Cerebellar cortex (tissue), 1 donor: ENCODE data around the gene MICU1.
"Not testable (repeated sequence)": the region's sequence is repeated elsewhere in the genome, so short reads cannot be mapped to it uniquely, and the experiment has no call there.

Experiments used
- DNase-seq: peaks from one replicate; pipeline ENCODE4 v3.0.0-alpha.2; 2015; ENCODE audit warnings: low spot score

The MICU1 gene

GRCh38 chr10:72340510-72341261 is 285.2 kb downstream of the MICU1 start:
- peak; percentile 76 for DNase-seq

GRCh38 chr10:72338180-72338579 is 287.7 kb downstream of the MICU1 start:
- DNase-seq, result no peak

DNA sequence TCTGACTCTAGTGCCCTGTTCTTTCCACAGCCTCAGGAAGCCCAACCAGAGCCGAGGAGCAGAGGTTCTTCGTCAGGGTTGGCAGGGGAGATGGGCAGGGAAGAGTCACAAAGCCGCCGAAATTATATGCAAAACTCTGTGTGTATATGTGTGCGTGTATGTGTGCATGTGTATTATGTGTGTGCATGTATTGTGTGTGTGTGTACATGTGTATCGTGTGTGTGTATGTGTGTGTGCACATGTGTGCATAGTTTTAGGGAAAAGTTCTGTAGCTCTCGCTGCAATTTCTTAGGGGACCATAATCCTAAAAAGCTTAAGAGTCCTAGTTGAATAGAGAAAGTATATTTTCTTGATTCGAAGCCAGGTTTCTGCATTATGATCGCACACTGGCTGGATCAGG is 288.2 kb downstream of the MICU1 start:
- DNase-seq, result no peak

GRCh38 chr10:72337039-72337629 is 288.7 kb downstream of the MICU1 start:
- DNase-seq, result peak; percentile 78

DNA sequence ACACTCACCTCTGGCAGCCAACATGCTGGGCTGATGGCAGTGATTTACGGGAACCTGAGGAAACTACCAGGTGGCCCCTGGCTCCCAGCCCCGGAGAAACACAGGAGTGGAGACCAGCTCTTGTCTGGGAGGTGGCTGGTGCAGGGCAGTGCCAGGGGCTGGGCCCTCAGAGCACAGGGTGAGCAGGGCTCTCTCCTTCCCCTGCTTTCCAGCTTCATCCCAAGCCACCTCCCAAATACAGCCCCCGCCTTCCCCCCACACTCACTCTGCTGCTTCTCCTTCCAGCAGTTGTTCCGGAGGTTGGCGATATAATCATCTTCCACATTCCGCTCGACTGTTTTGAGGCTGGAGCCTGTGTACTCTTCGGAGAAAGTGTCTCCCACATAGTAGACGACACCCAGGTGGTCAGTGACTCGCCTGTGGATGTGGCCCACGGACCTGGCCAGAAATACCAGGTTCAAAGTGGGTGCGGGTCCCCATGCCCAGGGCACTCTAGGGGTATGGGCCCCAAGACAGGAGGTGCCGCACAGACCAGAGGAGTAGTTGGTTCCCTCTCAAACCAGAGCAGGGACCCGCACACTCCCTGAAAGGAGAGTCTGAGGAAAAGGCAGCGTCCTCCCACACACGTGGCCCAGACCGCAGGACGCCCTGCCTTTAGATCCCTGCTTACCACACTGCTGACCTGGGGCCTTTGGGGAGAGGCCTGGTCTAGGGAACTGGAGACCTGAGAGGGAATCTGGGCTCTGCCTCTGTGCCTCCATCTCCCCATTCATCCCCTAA is 289.4 kb downstream of the MICU1 start:
- DNase-seq, result no peak

DNA sequence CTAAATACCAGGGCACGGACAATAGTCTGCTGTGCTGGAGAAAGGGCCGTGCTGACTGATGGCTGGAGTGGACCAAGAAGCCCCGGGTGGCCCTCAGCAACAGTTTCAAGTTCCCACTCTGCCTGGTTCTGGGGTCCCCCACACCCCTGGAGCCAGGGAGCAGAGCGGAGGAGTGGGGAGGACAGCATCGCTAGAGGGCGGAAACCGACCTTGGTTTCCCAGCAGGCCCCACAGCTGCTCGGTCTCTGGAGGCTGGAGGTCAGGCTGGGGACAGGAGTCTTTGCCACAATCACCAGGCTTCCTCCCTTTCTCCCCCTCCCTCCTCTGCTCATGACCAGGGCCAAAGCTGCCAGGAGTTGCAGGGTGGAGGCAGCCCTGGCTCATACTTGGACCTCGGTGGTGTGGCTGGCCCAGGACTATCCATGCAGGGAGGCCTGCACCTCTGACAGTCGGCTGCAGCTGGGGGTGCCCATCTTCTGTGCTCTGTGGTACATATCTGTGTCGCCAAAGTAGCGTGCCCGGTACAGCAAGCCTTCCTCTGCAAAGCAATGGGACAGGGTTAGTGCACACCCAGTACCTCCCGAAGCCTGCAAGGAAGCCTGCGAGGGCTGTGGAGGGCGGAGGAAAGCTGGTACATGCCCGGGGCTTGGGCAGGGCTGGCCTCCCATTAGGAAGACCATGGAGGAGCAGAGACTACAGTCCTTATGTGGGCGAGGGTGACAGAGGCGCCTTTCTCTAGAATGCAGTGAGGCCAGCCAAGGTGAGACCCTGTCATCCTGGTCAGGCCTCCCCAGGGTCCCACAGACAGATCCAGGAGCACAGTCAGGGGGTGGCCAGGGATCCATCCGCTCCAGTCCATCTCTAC is 290.3 kb downstream of the MICU1 start:
- no peak for DNase-seq

- DNase-seq, result peak; percentile 36
Observed at GRCh38 chr10:72334825-72335393, 291.0 kb downstream of the MICU1 start.

DNA sequence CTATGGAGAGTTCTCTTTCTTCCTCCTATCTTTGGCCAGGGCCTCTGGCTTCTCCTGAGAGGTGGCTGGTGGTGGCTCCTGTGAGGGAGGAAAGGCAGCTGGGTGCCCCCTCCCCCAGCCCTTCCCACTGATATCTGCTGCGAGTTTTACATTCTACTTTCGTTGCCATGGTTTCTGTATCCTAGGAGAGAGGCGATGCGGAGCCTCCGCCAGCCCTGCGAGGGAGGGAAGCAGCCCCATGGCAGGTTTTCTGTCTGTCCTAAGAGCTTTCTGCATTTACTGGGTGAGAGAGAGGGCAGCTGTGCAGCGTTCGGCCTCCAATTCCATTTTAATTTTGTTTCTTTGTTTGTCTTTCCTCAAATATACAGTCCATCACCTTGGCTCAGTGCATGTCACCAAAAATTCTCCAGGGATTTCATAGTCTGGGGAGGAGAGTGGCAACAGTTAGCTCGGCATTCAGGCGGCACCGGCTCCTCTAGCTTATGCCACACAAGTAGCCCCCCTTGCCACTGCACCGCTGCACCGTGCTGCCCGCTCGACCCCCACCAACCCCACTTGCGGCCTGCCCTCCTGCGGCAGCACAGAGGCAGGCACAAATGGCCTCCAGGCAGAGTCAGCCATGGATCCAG is 291.6 kb downstream of the MICU1 start:
- DNase-seq, result peak; percentile 62

GRCh38 chr10:72333112-72334015 is 292.5 kb downstream of the MICU1 start:
- DNase-seq, result no peak

DNA sequence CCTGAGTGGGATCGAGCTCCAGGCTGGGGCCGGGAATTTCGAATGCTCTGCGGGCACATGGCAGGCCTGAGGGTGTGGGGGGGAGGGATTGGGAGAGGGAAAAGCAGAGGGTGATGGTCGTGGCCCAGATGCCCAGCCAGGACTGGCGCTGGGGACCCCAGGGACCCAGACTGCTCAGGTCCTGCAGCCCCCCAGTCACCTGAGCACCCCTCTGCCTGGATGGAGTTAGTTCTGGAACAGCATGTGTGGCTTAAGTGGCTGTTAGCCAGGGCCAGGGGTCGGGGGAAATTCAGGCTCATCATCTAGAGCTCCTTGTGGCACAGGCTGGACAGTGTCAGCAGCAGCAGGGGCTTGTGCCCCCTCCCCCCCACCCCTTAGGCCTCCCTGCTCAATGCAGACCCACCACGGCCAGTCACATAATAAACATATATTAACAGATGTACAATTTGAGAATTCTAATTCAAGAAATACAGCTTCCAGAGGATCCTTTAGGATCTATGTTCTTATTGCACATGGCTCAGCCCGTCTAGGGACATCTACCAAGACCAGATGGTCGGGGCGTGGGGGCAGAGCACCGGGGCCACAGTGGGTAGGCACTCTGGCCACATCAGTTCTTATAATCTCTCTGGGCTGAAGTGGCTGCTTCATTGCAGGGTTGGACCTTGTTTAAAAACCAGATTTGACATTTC is 293.3 kb downstream of the MICU1 start:
- DNase-seq, result no peak

GRCh38 chr10:72331575-72332422 is 294.1 kb downstream of the MICU1 start:
- DNase-seq, result peak; percentile 86

GRCh38 chr10:72330069-72330426 is 295.8 kb downstream of the MICU1 start:
- no peak for DNase-seq

- DNase-seq, result no peak
Observed at GRCh38 chr10:72329290-72330068, 296.4 kb downstream of the MICU1 start.

- DNase-seq, result no peak
Observed at GRCh38 chr10:72328829-72329204, 297.1 kb downstream of the MICU1 start.

- peak; percentile 77 for DNase-seq
Observed at GRCh38 chr10:72328045-72328828, 297.6 kb downstream of the MICU1 start.

DNA sequence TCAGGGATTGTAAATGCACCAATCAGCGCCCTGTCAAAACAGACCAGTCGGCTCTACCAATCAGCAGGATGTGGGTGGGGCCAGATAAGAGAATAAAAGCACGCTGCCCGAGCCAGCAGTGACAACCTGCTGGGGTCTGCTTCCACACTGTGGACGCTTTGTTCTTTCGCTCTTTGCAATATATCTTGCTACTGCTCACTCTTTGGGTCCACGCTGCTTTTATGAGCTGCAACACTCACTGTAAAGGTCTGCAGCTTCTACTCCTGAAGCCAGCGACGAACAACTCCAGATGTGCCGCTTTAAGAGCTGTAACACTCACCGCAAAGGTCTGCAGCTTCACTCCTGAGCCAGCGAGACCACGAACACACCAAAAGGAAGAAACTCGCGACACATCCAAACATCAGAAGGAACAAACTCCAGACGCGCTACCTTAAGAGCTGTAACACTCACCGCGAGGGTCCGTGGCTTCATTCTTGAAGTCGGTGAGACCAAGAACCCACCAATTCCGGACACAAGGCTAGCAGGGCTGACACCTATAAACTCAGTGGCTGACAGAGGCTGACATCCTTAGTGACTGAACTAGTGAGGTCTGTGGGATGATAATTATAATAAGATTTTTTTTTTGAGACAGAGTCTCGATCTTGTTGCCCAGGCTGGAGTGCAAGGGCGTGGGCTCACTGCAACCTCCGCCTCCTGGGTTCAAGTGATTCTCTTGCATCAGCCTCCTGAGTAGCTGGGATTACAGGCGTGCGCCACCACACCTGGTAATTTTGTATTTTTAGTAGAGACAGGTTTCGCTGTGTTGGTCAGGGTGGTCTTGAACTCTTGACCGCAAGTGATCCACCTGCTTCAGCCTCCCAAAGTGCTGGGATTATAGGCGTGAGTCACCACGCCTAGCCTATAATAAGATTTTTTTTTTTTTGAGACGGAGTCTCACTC is 298.9 kb downstream of the MICU1 start:
- not testable (repeated sequence) for DNase-seq
